Middle frontal gyrus (tissue), 1 donor: ENCODE measurements around the gene HADHA.

Experiments used
- DNase-seq: peaks from one replicate; pipeline ENCODE4 v3.0.0-alpha.2; 2015; ENCODE audit warnings: low spot score; ENCODE audit errors: extremely low spot score

HADHA gene

DNA sequence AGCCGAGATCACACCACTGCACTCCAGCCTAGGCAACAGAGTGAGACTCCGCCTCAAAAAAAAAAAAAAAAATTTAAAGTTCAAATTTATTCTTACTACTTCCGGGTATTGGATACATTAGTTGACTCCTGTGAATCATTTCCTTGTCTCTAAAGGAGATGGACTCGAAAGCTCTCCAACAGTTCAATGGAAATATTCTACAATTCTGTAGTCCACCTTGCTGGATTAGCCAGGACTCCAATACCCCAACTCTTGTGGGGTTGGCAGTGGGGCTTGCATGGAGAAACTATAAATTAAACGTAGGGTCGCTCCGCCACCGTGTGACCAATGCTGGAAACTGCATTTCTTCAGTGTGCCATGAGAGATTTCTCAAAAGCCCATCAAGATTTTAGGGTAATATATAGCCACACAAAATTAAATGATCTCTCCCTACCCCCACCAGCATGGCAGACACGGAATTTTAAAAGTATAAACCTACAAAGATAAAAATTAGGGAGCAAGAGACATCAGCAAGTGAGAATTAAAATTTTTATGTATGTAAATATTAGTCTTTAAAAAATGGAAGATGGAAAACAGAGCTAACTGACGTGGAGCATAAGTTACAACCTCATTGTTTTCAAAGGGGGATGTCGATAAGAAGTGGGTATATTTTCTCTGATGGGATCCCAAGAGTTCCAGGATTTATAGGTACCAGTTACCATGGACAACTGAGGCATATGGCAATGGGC, 99.3 kb downstream of the HADHA start:
- DNase-seq: peak; percentile 50

DNA sequence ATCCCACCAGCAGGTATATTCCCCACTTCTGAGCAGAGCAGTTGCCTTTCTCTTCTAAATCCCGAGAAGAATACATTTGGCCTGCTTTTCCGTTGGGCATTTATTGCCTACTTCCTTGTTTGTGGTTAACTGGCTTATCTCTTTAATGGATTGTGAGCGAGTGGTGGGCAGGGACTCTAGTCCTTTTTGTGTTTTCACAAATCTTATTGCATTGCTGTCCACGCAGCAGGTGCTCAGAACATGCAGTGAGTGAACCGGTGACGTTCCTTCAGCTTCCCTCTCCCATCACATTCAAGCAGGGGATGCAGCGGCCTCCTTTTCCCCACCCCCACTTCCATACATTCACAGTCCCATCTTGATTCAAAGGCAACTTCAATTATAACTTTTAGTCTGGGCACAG, 100.4 kb downstream of the HADHA start:
- no peak for DNase-seq

DNA sequence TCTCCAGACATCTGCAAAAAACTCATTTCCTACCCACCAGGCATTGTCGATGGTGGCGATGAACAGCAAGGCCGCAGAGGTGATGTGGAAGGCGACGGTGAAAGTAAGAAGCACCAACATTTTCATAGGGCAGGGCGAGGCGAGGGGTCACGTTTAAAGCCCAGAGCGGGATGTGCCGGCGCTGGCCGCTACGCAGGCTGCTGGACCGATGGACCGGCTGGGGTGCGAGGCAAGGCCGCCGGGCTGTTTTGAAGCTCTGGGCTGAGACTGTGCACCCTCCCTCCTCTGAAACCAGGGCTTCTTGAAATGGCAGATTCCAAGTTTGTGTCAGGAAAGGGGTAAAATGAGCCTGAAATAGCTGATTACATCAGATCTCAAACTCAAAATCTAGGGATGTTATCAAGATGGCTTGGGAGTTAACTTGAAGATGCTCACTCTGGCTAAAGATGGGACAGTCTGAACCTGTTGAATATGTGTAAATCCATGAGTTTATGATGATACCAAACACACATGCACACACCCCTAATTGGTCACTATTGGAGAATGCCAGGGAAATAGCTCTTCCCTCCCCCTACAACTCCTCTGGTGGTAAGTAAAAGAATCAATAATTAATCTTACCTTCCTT, 103.2 kb downstream of the HADHA start:
- no peak for DNase-seq
